Activated effector memory CD4-positive, alpha-beta T cell treated with anti-CD3 and anti-CD28 coated beads, Interleukin-2, amount 50 U/mL, for 16 hours (primary cell): ENCODE data around the gene PLCD1.
"Not testable (repeated sequence)": the region's sequence is repeated elsewhere in the genome, so short reads cannot be mapped to it uniquely, and the experiment has no call there.

Experiments used
- DNase-seq: peaks from one replicate; pipeline ENCODE4 v3.0.0-alpha.2; 2020

PLCD1 gene

GRCh38 chr3:37997791-37998370 lies 31.6 kb downstream of the PLCD1 start:
- DNase-seq = no peak

GRCh38 chr3:37997342-37997741 lies 32.1 kb downstream of the PLCD1 start:
- DNase-seq = no peak

GRCh38 chr3:37996785-37997301 lies 32.6 kb downstream of the PLCD1 start:
- peak; percentile 93 for DNase-seq

GRCh38 chr3:37995652-37996641 lies 33.5 kb downstream of the PLCD1 start:
- DNase-seq = peak; percentile 65

GRCh38 chr3:37994639-37994972 lies 34.8 kb downstream of the PLCD1 start:
- DNase-seq = no peak

GRCh38 chr3:37993820-37994638 lies 35.4 kb downstream of the PLCD1 start:
- peak; percentile 87 for DNase-seq

- no peak for DNase-seq
Measured at GRCh38 chr3:37993460-37993819, 36.0 kb downstream of the PLCD1 start.

- DNase-seq = no peak
Measured at GRCh38 chr3:37993067-37993455, 36.4 kb downstream of the PLCD1 start.

- no peak for DNase-seq
Measured at GRCh38 chr3:37992271-37993066, 37.0 kb downstream of the PLCD1 start.

GRCh38 chr3:37991823-37992222 lies 37.6 kb downstream of the PLCD1 start:
- DNase-seq = no peak

GRCh38 chr3:37991109-37991508 lies 38.3 kb downstream of the PLCD1 start:
- DNase-seq = no peak

- DNase-seq = no peak
Measured at GRCh38 chr3:37990527-37990926, 38.9 kb downstream of the PLCD1 start, which contains the start of gene VILL. VILL (plus strand) TSS chr3:37990786; CDS start chr3:37993673, 2,887 bp downstream.

GRCh38 chr3:37989821-37990480 lies 39.5 kb downstream of the PLCD1 start:
- no peak for DNase-seq

- DNase-seq = no peak
Measured at GRCh38 chr3:37988931-37989525, 40.4 kb downstream of the PLCD1 start.

- DNase-seq = not testable (repeated sequence)
Measured at GRCh38 chr3:37988376-37988775, 41.1 kb downstream of the PLCD1 start.

GRCh38 chr3:37987751-37988179 lies 41.7 kb downstream of the PLCD1 start:
- DNase-seq = no peak

- DNase-seq = no peak
Measured at GRCh38 chr3:37987315-37987697, 42.1 kb downstream of the PLCD1 start.

GRCh38 chr3:37986479-37987314 lies 42.7 kb downstream of the PLCD1 start:
- DNase-seq = no peak

GRCh38 chr3:37985637-37986320 lies 43.7 kb downstream of the PLCD1 start:
- DNase-seq = no peak

GRCh38 chr3:37984596-37984995 lies 44.8 kb downstream of the PLCD1 start:
- DNase-seq = no peak
